GM19468 (cell line): ENCODE results near the gene KIAA0513.

ENCODE experiments used
- ATAC-seq: cut with Tn5 transposase; IDR thresholded peaks from one replicate; pipeline ENCODE4 v1.9.1; 2021; ENCODE audit warnings: mild to moderate bottlenecking, moderate library complexity, moderate number of reproducible peaks; ENCODE audit not compliant: unreplicated experiment; ENCODE audit errors: extremely low read depth

The KIAA0513 gene

DNA sequence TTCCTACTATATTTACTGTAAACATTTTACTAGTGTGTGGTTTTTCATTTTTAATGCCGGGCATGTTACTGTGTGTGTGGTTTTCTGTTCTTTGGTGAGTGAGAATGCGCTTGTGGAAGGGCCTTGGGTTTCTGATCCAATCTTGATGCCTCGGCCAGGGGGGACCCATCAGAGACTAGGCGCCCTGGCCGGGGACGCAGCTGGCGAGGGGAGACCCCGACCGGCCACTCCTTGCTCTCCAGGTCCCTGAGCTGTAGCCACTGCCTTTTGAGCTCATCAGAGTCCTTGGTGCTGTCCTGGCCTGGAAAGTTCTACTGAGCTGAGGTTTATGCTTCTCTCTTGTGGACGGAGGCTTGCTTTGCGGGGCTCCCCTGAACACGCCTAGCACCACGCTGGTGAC lies 37.5 kb downstream of the KIAA0513 start:
- ATAC-seq, result no peak

- ATAC-seq, result no peak
Observed at GRCh38 chr16:85066346-85066885, 38.8 kb downstream of the KIAA0513 start.

GRCh38 chr16:85067024-85067423 lies 39.4 kb downstream of the KIAA0513 start:
- ATAC-seq, result no peak

DNA sequence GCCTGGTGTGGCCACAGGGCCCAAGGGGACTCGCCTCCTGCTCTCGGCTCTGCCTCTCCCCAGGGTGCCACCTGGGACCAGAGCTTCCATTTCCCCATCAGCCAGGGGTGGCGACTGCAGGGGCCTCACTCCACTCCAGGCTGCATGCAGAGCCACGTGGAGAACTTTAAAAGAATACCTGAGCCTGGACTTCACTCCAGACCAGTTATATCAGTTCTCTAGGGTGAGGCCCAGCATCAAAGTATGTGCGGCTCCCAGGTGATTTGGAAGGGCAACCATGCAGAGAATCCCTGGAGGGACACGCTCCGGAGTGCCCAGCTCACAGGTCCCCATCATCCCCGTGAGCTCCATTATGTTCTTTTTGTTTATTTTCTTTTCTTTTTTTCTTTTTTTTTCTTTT lies 39.8 kb downstream of the KIAA0513 start:
- no peak for ATAC-seq

- ATAC-seq, result no peak
Observed at GRCh38 chr16:85068746-85069145, 41.2 kb downstream of the KIAA0513 start.

- no peak for ATAC-seq
Observed at GRCh38 chr16:85069171-85069570, 41.6 kb downstream of the KIAA0513 start.

DNA sequence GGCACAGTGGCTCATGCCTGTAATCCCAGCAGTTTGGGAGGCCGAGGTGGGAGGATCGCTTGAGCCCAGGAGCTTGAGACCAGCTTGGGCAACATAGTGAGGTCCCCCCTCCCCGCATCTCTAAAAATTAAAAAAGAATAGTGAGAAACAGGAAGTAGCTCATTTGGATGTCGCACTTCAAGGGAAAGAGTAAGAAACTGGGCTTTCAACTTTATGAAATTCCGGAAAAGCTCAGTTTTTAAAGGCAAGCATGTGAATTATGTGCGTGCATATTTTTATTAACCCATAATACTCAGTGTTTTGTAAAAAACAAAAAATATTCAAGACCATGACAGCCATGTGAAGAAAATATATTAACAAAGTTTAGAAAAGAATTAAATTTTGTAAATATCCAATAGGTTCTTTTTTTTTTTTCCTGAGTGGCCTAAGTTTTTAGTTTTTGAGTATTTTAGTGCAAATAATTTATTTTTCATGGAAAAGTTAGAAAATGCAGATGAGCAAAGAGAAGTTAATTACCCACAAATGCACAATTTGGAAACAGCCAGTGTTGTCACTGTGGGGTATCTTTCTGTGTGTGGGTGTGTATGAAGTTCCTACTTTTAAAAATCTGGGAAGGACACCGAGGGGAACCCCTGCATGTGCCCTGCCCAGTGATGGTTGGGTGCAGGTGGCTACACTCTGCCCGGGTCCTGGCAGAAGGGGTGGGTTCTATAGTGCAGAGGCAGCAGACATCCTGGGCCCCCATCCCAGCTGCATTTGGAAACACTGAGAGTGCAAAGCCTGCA lies 44.7 kb downstream of the KIAA0513 start:
- ATAC-seq, result no peak

- no peak for ATAC-seq
Observed at GRCh38 chr16:85072947-85073346, 45.4 kb downstream of the KIAA0513 start.

DNA sequence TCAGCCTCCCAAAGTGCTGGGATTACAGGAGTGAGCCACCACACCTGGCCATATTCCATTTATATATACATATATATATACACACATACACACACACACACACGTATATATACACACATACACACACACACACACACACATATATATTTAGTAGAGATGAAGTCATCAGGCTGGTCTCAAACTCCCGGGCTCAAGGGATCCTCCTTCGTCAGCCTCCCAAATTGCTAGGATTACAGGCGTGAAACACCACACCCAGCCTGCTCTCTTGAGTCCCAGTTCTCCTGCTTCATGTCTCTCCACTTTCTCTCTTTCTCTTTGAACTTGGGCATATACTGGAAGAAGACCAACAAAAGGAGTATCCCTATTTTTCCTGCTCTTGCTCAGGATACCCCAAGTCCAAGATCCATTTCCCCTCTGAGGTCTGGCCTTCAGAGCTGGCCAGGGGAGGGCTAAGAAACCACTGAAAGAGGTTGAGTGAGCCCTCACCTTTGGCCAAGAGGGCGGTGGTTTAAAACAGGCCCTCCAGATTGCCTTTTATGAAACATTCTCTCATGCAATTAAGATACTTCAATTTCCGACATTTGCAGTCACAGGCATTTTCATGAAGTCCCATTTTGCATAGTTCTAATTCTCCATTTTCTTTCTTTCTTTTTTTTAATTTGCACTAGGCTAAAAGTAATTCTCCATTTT lies 46.8 kb downstream of the KIAA0513 start:
- ATAC-seq, result no peak

- ATAC-seq, result no peak
Observed at GRCh38 chr16:85075236-85075924, 47.8 kb downstream of the KIAA0513 start.

DNA sequence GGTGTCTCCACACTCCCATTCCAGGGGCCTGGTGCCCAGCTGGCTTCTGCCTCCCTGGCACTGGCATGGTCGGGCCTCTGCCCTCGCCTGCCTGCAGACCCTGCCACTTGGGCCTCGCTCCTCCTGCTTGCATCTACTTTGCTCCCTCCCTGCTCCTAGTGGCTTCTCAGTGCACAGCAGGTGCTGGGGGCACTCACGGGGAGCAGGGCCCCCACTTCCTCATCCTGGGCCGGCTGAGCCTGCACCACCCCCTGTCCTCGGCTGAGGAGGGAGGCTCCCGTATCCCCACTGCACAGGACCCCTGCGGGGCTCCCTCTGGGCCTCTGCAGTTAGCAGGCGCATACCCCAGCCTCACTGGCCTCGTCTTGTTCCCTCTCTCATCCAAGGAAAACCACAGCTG lies 49.4 kb downstream of the KIAA0513 start:
- ATAC-seq, result no peak

DNA sequence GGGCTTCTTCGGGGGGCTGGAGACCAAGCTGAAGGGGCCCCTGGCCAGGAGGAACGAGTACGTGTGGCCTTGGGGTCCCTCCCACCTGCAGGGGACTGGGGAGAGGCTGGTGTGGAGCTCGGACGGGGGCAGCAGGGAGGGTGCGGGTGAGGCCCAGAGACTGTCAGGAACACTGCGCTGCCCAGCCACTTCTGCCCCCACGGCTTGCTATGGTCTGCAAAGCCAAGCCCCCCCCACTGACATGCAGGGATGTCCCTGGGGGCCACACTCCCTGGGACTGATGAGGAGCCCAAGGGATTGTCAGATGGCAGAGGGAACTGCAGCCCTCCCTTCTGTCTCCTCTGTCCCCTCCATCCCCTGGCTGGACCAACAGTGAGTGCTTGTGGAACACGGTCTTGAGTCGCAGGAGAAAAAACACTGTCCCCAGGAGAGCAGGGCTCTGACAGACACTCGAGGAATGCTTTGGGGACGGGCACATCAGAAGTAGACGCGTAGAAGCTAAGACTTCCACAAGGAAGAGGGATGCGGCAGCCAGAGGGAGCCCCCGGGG lies 50.1 kb downstream of the KIAA0513 start:
- ATAC-seq, result no peak

- ATAC-seq, result no peak
Observed at GRCh38 chr16:85078226-85078625, 50.6 kb downstream of the KIAA0513 start.

DNA sequence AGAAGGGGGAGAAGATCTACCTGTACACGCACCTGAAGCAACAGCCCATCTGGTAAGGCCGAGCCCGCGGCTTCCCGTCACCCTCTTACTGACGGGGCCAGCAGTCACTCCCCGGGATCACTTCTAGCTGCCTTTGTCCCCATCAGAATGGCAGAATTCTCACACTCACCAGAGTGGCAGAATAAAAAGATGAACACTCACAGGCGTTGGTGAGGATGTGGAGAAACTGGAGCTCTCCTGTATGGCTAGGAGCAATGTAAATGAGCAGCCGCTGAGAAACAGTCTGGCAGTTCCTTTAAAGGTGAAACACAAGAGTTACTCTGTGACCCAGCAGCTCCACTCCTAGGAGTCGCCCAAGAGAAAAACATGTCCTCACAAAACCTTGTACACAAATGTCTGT lies 51.4 kb downstream of the KIAA0513 start:
- no peak for ATAC-seq

DNA sequence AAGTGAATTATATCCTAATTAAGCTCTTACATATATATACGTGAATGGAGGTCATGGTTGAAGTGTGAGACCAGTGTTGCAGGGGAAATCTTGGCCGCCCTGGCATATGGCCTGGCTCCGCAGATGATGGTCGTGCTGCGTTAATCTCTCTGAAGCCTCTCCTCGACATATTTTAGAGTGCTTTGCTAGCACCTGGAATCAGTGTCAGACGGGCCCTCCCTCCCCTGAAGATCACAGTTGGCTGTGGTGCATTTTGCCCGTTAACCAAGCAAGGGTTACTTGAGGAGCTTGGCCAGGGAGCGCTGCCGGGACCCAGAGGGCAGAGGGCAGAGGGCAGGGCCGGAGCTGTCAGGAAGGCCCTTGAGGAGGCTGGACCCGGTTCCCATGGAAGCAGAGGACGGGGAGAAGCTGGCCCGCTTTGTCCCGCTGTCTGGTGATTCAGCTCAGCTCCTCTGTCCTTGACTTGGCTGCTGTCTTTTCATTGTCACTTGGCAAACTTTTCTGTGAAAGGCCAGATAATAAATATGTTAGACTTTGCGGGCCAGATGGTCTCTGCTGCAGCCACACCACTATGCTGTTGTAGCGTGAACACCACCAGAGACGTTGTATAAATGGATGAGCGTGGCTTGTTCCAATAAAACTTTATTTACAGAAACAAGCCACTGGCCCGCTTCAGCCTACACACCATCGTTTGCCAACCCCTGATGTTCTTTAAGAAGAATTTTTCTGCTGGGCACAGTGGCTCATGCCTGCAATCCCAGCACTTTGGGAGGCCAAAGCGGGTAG lies 52.4 kb downstream of the KIAA0513 start:
- no peak for ATAC-seq

- ATAC-seq, result no peak
Observed at GRCh38 chr16:85081038-85081437, 53.4 kb downstream of the KIAA0513 start.

GRCh38 chr16:85081765-85082164 lies 54.2 kb downstream of the KIAA0513 start:
- no peak for ATAC-seq

- no peak for ATAC-seq
Observed at GRCh38 chr16:85082173-85083050, 54.8 kb downstream of the KIAA0513 start.

DNA sequence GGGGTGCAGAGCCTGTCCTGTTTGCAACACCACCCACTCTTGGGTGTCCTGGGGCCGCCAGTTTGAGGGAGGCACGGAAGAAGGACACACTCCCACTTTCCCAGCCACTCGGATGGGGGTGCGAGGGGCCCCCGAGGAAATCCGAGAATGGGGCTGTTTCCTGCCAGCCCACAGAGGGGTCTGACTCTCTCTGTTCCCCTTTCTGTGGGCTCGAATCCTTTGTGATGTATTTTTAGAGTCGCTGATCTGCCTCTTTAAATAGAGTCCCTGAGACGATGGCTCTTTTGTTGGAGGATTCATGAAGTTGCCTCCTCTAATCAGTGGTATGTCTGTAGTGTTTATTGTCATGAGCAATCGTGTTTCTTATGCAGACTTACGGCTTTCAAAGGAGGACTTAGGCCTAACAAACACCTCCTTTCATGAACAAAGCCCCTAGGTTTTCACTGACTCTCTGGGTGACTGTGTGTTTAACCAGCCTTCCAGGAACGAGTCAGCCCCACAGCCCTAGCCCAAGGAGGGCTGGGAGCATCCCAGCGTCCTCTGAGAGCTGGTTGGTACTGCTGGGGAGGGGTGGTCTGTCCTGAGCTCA lies 55.5 kb downstream of the KIAA0513 start:
- no peak for ATAC-seq
